Left ventricle myocardium inferior (tissue), 1 donor: ENCODE data around the gene GPC3. TPM values are rescaled to one million over a fixed set of nuclear protein-coding genes. Genes with fewer than 3 reads are reported as not detected.

ENCODE experiments used
- DNase-seq: peaks from one replicate; pipeline ENCODE4 v3.0.0-alpha.2; 2020
- H3K27ac ChIP-seq: fragments of 200-600 bp; replicated peaks from 2 replicates; pipeline ENCODE4 v1.8.0; 2021
- H3K27me3 ChIP-seq: fragments of 200-600 bp; 2 replicates; pipeline ENCODE4 v1.8.0; 2021; ENCODE audit warnings: low read depth
- H3K36me3 ChIP-seq: fragments of 200-600 bp; 2 replicates; pipeline ENCODE4 v1.8.0; 2021
- H3K4me1 ChIP-seq: fragments of 200-600 bp; 2 replicates; pipeline ENCODE4 v1.8.0; 2021
- H3K4me3 ChIP-seq: fragments of 200-600 bp; 2 replicates; pipeline ENCODE4 v1.8.0; 2021; ENCODE audit warnings: mild to moderate bottlenecking, moderate library complexity
- H3K9me3 ChIP-seq: fragments of 200-600 bp; replicated peaks from 2 replicates; pipeline ENCODE4 v1.8.0; 2021
- intact Hi-C: fragments of 100-400 bp; cut with micrococcal nuclease; formaldehyde crosslinking; loops from one replicate; pipeline ENCODE4 v1.11.0; 2022
- total RNA-seq: library from RNA; stranded (reverse); fragmentation: NEBNext Ultra II Directional; extraction: Animal tissue kit (Norgen Biotek cat#: 25700); gene quantifications from one replicate; pipeline ENCODE4 v1.2.1, GENCODE V29; 2021
- TF ChIP-seq, protein P1 (sequence below): fragments of 200-600 bp; IDR thresholded peaks from 2 replicates; pipeline ENCODE4 v1.8.0; 2021; ENCODE audit warnings: antibody characterized with exemption, mild to moderate bottlenecking, borderline replicate concordance
- donor health status: DM: no; HTN: yes; CAD: no; lungs with severe emphysema.

Gene GPC3
- total RNA-seq, 1 donor from 2014 or later = 5.4 TPM

- intact Hi-C loops = no loop called here
- H3K27ac ChIP-seq = no peak overlapping the region
- TF ChIP-seq, protein P1, sequence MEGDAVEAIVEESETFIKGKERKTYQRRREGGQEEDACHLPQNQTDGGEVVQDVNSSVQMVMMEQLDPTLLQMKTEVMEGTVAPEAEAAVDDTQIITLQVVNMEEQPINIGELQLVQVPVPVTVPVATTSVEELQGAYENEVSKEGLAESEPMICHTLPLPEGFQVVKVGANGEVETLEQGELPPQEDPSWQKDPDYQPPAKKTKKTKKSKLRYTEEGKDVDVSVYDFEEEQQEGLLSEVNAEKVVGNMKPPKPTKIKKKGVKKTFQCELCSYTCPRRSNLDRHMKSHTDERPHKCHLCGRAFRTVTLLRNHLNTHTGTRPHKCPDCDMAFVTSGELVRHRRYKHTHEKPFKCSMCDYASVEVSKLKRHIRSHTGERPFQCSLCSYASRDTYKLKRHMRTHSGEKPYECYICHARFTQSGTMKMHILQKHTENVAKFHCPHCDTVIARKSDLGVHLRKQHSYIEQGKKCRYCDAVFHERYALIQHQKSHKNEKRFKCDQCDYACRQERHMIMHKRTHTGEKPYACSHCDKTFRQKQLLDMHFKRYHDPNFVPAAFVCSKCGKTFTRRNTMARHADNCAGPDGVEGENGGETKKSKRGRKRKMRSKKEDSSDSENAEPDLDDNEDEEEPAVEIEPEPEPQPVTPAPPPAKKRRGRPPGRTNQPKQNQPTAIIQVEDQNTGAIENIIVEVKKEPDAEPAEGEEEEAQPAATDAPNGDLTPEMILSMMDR = no peak
- H3K36me3 ChIP-seq = no peaks in the 10 kb centered on the region
- no peak overlapping the region for H3K4me3 ChIP-seq
- H3K4me1 ChIP-seq = no peaks in the 10 kb centered on the region
- no peak for DNase-seq
- no peaks in the 10 kb centered on the region for H3K9me3 ChIP-seq
- no peaks in the 10 kb centered on the region for H3K27me3 ChIP-seq
Measured at GRCh38 chrX:133881007-133881406, 104.4 kb downstream of the GPC3 start.

- Histone ChIP-seq H3K4me3 (no peak overlapping the region), H3K9me3 (no peaks in the 10 kb centered on the region), H3K36me3 (no peaks in the 10 kb centered on the region), H3K27me3 (no peaks in the 10 kb centered on the region), H3K27ac (no peak overlapping the region), H3K4me1 (no peaks in the 10 kb centered on the region)
- no peak for DNase-seq
- TF ChIP-seq, protein P1 = no peak
- intact Hi-C loops = no loop called here
Measured at GRCh38 chrX:133880032-133880443, 105.4 kb downstream of the GPC3 start.

- H3K27ac ChIP-seq = no peak overlapping the region
- TF ChIP-seq, protein P1 = no peak
- no peaks in the 10 kb centered on the region for H3K4me1 ChIP-seq
- DNase-seq = no peak
- no peaks in the 10 kb centered on the region for H3K36me3 ChIP-seq
- no peak overlapping the region for H3K4me3 ChIP-seq
- intact Hi-C loops = no loop called here
- no peaks in the 10 kb centered on the region for H3K9me3 ChIP-seq
- no peaks in the 10 kb centered on the region for H3K27me3 ChIP-seq
Measured at GRCh38 chrX:133878710-133879109, 106.7 kb downstream of the GPC3 start.

DNA sequence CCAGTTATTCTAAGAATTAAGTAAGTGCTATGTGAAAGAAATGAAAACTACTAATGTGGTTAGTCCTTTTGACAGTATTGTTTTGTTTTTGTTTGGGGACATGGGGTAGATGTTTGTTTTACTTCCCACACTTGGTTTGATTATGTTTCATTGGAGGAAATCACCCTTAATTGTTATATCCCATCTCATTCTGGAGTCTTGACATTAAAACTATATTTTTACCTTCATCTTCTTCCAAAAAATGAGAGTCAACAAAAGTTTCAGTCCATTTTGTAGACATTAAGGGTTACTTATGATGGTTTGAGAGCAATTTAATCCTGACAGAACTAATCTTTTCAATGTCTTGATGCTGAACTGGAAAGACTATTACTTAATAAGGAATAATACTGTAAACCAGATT is 108.7 kb downstream of the GPC3 start:
- Histone ChIP-seq H3K27me3 (no peaks in the 10 kb centered on the region), H3K36me3 (no peaks in the 10 kb centered on the region), H3K4me3 (no peak overlapping the region), H3K4me1 (no peaks in the 10 kb centered on the region), H3K9me3 (no peaks in the 10 kb centered on the region), H3K27ac (no peak overlapping the region)
- TF ChIP-seq, protein P1 = no peak
- no peak for DNase-seq
- intact Hi-C loops = no loop called here

GRCh38 chrX:133869270-133869669 is 116.1 kb downstream of the GPC3 start:
- no peak for DNase-seq
- Histone ChIP-seq H3K9me3 (no peaks in the 10 kb centered on the region), H3K4me1 (no peaks in the 10 kb centered on the region), H3K36me3 (no peaks in the 10 kb centered on the region), H3K4me3 (no peak overlapping the region), H3K27ac (no peak overlapping the region), H3K27me3 (no peaks in the 10 kb centered on the region)
- intact Hi-C loops = no loop called here
- TF ChIP-seq, protein P1 = no peak

DNA sequence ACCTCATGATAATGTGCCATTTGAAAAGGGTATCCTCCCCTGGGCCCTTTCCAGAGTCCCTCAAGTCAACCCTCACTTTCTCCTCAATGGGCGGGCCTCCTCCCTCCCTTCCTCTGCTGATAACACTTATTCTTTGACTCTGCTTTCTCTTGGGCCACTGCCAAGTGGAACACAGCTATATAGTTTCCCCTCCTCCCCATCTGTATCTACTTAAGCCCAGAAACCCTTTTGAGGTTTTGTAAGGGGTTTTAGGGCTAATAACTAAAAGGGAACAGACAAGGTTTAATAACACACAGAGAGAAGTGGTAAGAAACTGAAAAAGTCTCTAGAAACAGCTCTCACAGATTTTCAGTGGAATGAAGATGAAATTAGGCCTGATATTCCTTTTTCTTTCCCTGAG is 116.7 kb downstream of the GPC3 start:
- Histone ChIP-seq H3K9me3 (no peaks in the 10 kb centered on the region), H3K27me3 (no peaks in the 10 kb centered on the region), H3K4me3 (no peak overlapping the region), H3K4me1 (no peaks in the 10 kb centered on the region), H3K27ac (no peak overlapping the region), H3K36me3 (no peaks in the 10 kb centered on the region)
- no peak for DNase-seq
- intact Hi-C loops = no loop called here
- TF ChIP-seq, protein P1 = no peak
